SU-DHL-6 (cell line): ENCODE results near the gene MPZL1.

Experiments used
- H2AFZ ChIP-seq: fragments of 200-600 bp; sonication (generic); 2 replicates; pipeline ENCODE4 v1.6.1; 2014; ENCODE audit warnings: low read depth, mild to moderate bottlenecking, moderate library complexity, mixed read lengths, antibody characterized with exemption, low read length; ENCODE audit not compliant: severe bottlenecking
- H3F3A ChIP-seq: fragments of 200-600 bp; shearing (Covaris generic); 2 replicates; pipeline ENCODE4 v1.6.0; 2016; ENCODE audit warnings: antibody characterized with exemption, mild to moderate bottlenecking; ENCODE audit not compliant: insufficient read depth
- H3K27ac ChIP-seq: fragments of 200-600 bp; sonication (generic); 2 replicates; pipeline ENCODE4 v1.5.1; 2016; ENCODE audit warnings: low read depth, mild to moderate bottlenecking, low read length, moderate library complexity, mixed read lengths
- H3K27me3 ChIP-seq: fragments of 200-600 bp; sonication (generic), shearing (Covaris generic); 2 replicates; pipeline ENCODE4 v1.6.0; 2014; ENCODE audit warnings: mild to moderate bottlenecking, low read length
- H3K36me3 ChIP-seq: fragments of 200-600 bp; sonication (generic); 2 replicates; pipeline ENCODE4 v1.6.1; 2014; ENCODE audit warnings: mild to moderate bottlenecking, low read length, mixed read lengths
- H3K4me2 ChIP-seq: fragments of 300-600, 200-600 bp; shearing (Covaris generic), sonication (generic); 2 replicates; pipeline ENCODE4 v1.6.0; 2014; ENCODE audit warnings: low read length, low read depth, mild to moderate bottlenecking; ENCODE audit not compliant: poor library complexity, severe bottlenecking
- H3K4me3 ChIP-seq: fragments of 200-600 bp; sonication (generic); 2 replicates; pipeline ENCODE4 v1.5.1; 2014; ENCODE audit warnings: antibody characterized with exemption, low read length, mild to moderate bottlenecking, mixed read lengths; ENCODE audit not compliant: insufficient read depth, poor library complexity, severe bottlenecking
- H3K79me2 ChIP-seq: fragments of 200-600 bp; sonication (generic); 2 replicates; pipeline ENCODE4 v1.6.1; 2014; ENCODE audit warnings: mild to moderate bottlenecking, low read length, moderate library complexity; ENCODE audit not compliant: insufficient read depth
- H3K9ac ChIP-seq: fragments of 200-600 bp; sonication (generic); 2 replicates; pipeline ENCODE4 v1.7.0; 2014; ENCODE audit warnings: mild to moderate bottlenecking, low read length
- H3K9me2 ChIP-seq: fragments of 200-600 bp; sonication (generic); replicated peaks from 2 replicates; pipeline ENCODE4 v1.6.1; 2014; ENCODE audit warnings: low read length; ENCODE audit not compliant: insufficient read depth
- H3K9me3 ChIP-seq: fragments of 200-600 bp; sonication (generic); 2 replicates; pipeline ENCODE4 v1.6.1; 2014; ENCODE audit warnings: low read length, mixed read lengths; ENCODE audit not compliant: insufficient read depth
- H4K20me1 ChIP-seq: fragments of 200-600 bp; sonication (generic); 2 replicates; pipeline ENCODE4 v1.6.1; 2014; ENCODE audit warnings: low read depth, mild to moderate bottlenecking, antibody characterized with exemption, low read length, moderate library complexity, mixed read lengths
- CTCF ChIP-seq: fragments of 200-600 bp; sonication (generic); IDR thresholded peaks from one replicate; pipeline ENCODE4 v1.5.1; 2017; ENCODE audit warnings: antibody characterized with exemption, mild to moderate bottlenecking, low read length, moderate library complexity; ENCODE audit not compliant: insufficient read depth, poor library complexity, severe bottlenecking
- EZH2phosphoT487 ChIP-seq: fragments of 200-600 bp; sonication (generic), shearing (Covaris generic); conservative IDR thresholded peaks from 2 replicates; pipeline ENCODE4 v1.6.1; 2018; ENCODE audit warnings: mild to moderate bottlenecking, antibody characterized with exemption, low read length, moderate library complexity, mixed read lengths

Gene MPZL1

GRCh38 chr1:167808104-167808503, 86.3 kb downstream of the MPZL1 start:
- Histone ChIP-seq H3K4me2 (no peak overlapping the region), H3K27me3 (no peaks in the 10 kb centered on the region), H3K9ac (no peak overlapping the region), H3K4me3 (no peak overlapping the region), H3F3A (no peaks in the 10 kb centered on the region), H3K79me2 (no peaks in the 10 kb centered on the region), H3K36me3 (no peaks in the 10 kb centered on the region), H4K20me1 (no peaks in the 10 kb centered on the region), H2AFZ (no peak overlapping the region), H3K9me3 (no peaks in the 10 kb centered on the region), H3K9me2 (no peaks in the 10 kb centered on the region), H3K27ac (no peak overlapping the region)
- no peak for TF ChIP-seq CTCF
- TF ChIP-seq EZH2phosphoT487: no peak

- Histone ChIP-seq H3K9me2 (no peaks in the 10 kb centered on the region), H3K27me3 (no peaks in the 10 kb centered on the region), H4K20me1 (no peaks in the 10 kb centered on the region), H3K9ac (no peak overlapping the region), H3F3A (no peaks in the 10 kb centered on the region), H2AFZ (no peak overlapping the region), H3K9me3 (no peaks in the 10 kb centered on the region), H3K27ac (no peak overlapping the region), H3K79me2 (no peaks in the 10 kb centered on the region), H3K36me3 (no peaks in the 10 kb centered on the region), H3K4me2 (no peak overlapping the region), H3K4me3 (no peak overlapping the region)
- no peak for TF ChIP-seq CTCF
- no peak for TF ChIP-seq EZH2phosphoT487
These were observed 86.9 kb downstream of the MPZL1 start for GRCh38 chr1:167808690-167809089.

- no peak for TF ChIP-seq CTCF
- no peak for TF ChIP-seq EZH2phosphoT487
- Histone ChIP-seq H3K9me2 (no peaks in the 10 kb centered on the region), H3K36me3 (no peaks in the 10 kb centered on the region), H3K9ac (no peak overlapping the region), H3K4me2 (no peak overlapping the region), H3K79me2 (no peaks in the 10 kb centered on the region), H3K9me3 (no peaks in the 10 kb centered on the region), H2AFZ (no peak overlapping the region), H3K27me3 (no peaks in the 10 kb centered on the region), H4K20me1 (no peaks in the 10 kb centered on the region), H3K27ac (no peak overlapping the region), H3F3A (no peaks in the 10 kb centered on the region), H3K4me3 (no peak overlapping the region)
These were observed 91.2 kb downstream of the MPZL1 start for GRCh38 chr1:167812972-167813371.

- Histone ChIP-seq H3K9me3 (no peaks in the 10 kb centered on the region), H3K9ac (no peak overlapping the region), H3K27me3 (no peaks in the 10 kb centered on the region), H3K4me3 (no peak overlapping the region), H3K27ac (no peak overlapping the region), H2AFZ (no peak overlapping the region), H3K4me2 (no peak overlapping the region), H3K36me3 (no peaks in the 10 kb centered on the region), H3F3A (no peaks in the 10 kb centered on the region), H4K20me1 (no peaks in the 10 kb centered on the region), H3K79me2 (no peaks in the 10 kb centered on the region), H3K9me2 (no peaks in the 10 kb centered on the region)
- TF ChIP-seq EZH2phosphoT487 (no peak), CTCF (no peak)
These were observed 93.9 kb downstream of the MPZL1 start for GRCh38 chr1:167815650-167816049.
